Gastrocnemius medialis (tissue), 4 donors: ENCODE data around the gene SMYD2.

Experiments
- POLR2A ChIP-seq, 2 donors: fragments of 450-650 bp; IDR thresholded peaks; one replicate each; pipeline ENCODE4 v1.6.1; 2017; ENCODE audit warnings: antibody characterized with exemption in 2 of 2, mild to moderate bottlenecking in 2 of 2, moderate library complexity in 2 of 2
- TF ChIP-seq, protein P1 (sequence below), 5 experiments: fragments of 450-650 bp in 3 of 5; fragments of 200-600 bp in 2 of 5; sonication (generic) in 2 of 5; IDR thresholded peaks in 4 of 5; conservative IDR thresholded peaks in 1 of 5; 1 replicate in 4 of 5; 2 replicates in 1 of 5; pipeline ENCODE4 v1.5.1; 2016 to 2019; ENCODE audit warnings: antibody characterized with exemption in 5 of 5, mild to moderate bottlenecking in 3 of 5, moderate library complexity in 3 of 5

- no peak for TF ChIP-seq POLR2A (IDR thresholded peaks at IDR 0.05)
- TF ChIP-seq, protein P1, sequence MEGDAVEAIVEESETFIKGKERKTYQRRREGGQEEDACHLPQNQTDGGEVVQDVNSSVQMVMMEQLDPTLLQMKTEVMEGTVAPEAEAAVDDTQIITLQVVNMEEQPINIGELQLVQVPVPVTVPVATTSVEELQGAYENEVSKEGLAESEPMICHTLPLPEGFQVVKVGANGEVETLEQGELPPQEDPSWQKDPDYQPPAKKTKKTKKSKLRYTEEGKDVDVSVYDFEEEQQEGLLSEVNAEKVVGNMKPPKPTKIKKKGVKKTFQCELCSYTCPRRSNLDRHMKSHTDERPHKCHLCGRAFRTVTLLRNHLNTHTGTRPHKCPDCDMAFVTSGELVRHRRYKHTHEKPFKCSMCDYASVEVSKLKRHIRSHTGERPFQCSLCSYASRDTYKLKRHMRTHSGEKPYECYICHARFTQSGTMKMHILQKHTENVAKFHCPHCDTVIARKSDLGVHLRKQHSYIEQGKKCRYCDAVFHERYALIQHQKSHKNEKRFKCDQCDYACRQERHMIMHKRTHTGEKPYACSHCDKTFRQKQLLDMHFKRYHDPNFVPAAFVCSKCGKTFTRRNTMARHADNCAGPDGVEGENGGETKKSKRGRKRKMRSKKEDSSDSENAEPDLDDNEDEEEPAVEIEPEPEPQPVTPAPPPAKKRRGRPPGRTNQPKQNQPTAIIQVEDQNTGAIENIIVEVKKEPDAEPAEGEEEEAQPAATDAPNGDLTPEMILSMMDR (IDR thresholded peaks at IDR 0.05 in 4 of 5, conservative IDR thresholded peaks at IDR 0.05 in 1 of 5): no peak
Measured at GRCh38 chr1:214301526-214301925, 20.6 kb downstream of the SMYD2 start.
